ENCODE results near the gene EXOC6B.

EXOC6B gene

DNA sequence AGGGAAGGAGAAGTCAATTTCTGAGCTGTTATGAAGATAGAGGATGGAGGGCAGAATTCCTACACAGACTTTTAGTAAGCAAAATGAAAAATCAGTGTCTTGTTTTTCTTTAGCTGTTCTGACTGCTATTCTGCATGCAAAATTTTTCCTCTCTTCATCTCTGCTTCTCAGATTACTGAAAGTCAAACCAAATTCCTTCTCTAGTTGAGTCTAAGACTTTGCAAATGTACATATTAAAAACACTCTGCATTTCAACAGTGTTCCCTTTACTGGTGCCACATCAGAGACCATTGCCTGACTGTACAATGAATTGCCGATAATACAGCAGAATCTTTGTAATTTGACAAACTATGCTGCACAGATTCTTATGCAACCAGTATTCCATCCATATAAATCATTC is 198.8 kb downstream of the EXOC6B start:
- H3K23ac ChIP-seq (ENCODE audit: low read depth, low read length, poor library complexity), result no peak overlapping the region
- H3K4me1 ChIP-seq (ENCODE audit: control insufficient read depth in 2 of 2, insufficient read depth in 1 of 2, low read depth in 1 of 2, low read length in 2 of 2), result no peaks in the 10 kb centered on the region
- H2BK15ac ChIP-seq (ENCODE audit: low read length), result no peak overlapping the region
- H3K79me1 ChIP-seq (ENCODE audit: low read depth, low read length), result no peaks in the 10 kb centered on the region
- H3K27me3 ChIP-seq (ENCODE audit: control insufficient read depth in 3 of 3, insufficient read depth in 3 of 3, low read depth in 1 of 3, low read length in 3 of 3), result no peaks in the 10 kb centered on the region
- no peak overlapping the region for H3K14ac ChIP-seq (ENCODE audit: low read length)
- no peak overlapping the region for H3K4me2 ChIP-seq (ENCODE audit: insufficient read depth, low read length, poor library complexity, severe bottlenecking)
- WGBS, 2 donors (ENCODE audit: extremely low coverage in 2 of 2, insufficient read length in 2 of 2, insufficient replicate concordance in 1 of 2), result no CpG with 5 or more reads among the region's 1 CpG
- H3K36me3 ChIP-seq (replicated peaks in 1 of 2; ENCODE audit: control insufficient read depth in 2 of 2, insufficient read depth in 2 of 2, low read length in 2 of 2), result no peaks in the 10 kb centered on the region
- no peak overlapping the region for H2AFZ ChIP-seq (ENCODE audit: low read length)
- H2BK5ac ChIP-seq (ENCODE audit: low read length), result no peak overlapping the region
- no peak overlapping the region for H2BK120ac ChIP-seq (ENCODE audit: low read depth, low read length)
- H3K9ac ChIP-seq (ENCODE audit: low read depth, low read length, poor library complexity), result no peak overlapping the region
- no peak overlapping the region for H2AK5ac ChIP-seq (ENCODE audit: low read depth, low read length)
- H3K18ac ChIP-seq (ENCODE audit: low read length), result no peak overlapping the region
- no peak overlapping the region for H3K4ac ChIP-seq (ENCODE audit: low read length)
- no peak overlapping the region for H4K8ac ChIP-seq (ENCODE audit: low read depth, low read length)
- no peaks in the 10 kb centered on the region for H3K9me3 ChIP-seq (replicated peaks in 1 of 2; ENCODE audit: control insufficient read depth in 2 of 2, insufficient read depth in 1 of 2, low read depth in 1 of 2, low read length in 2 of 2)
- H4K91ac ChIP-seq (ENCODE audit: low read depth, low read length, poor library complexity), result no peak overlapping the region
- H2BK12ac ChIP-seq (ENCODE audit: low read length), result no peak overlapping the region
- DNase-seq (ENCODE audit: low spot score), result no peak
- H3K4me3 ChIP-seq (ENCODE audit: low read length in 2 of 2), result no peak overlapping the region
- no peak overlapping the region for H3K27ac ChIP-seq (replicated peaks; ENCODE audit: low read length)

DNA sequence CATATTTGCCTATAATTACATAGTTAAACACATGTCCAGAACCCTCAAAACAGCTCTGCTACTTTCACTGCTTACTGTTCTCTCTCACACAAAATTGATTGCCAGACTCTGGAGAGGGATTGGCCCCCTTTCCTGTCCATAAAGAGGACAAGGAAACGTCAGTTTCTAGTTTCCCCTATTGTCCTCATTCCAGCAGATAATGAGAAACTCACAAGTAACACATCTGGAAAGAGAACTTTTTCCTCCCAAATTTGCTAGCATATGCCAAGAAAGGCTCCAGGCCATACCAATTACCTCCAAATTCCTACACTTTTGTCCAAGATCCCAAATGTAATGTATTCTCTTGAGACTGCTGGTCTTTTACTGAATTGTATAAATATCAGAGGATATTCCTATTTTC is 200.5 kb downstream of the EXOC6B start:
- no peak overlapping the region for H2BK120ac ChIP-seq (ENCODE audit: low read depth, low read length)
- no peak overlapping the region for H2BK15ac ChIP-seq (ENCODE audit: low read length)
- H3K27me3 ChIP-seq (ENCODE audit: control insufficient read depth in 3 of 3, insufficient read depth in 3 of 3, low read depth in 1 of 3, low read length in 3 of 3), result no peaks in the 10 kb centered on the region
- H2AK5ac ChIP-seq (ENCODE audit: low read depth, low read length), result no peak overlapping the region
- H2AFZ ChIP-seq (ENCODE audit: low read length), result no peak overlapping the region
- no peak overlapping the region for H4K8ac ChIP-seq (ENCODE audit: low read depth, low read length)
- H3K14ac ChIP-seq (ENCODE audit: low read length), result no peak overlapping the region
- no peaks in the 10 kb centered on the region for H3K36me3 ChIP-seq (replicated peaks in 1 of 2; ENCODE audit: control insufficient read depth in 2 of 2, insufficient read depth in 2 of 2, low read length in 2 of 2)
- no peak for DNase-seq (ENCODE audit: low spot score)
- H3K4me1 ChIP-seq (ENCODE audit: control insufficient read depth in 2 of 2, insufficient read depth in 1 of 2, low read depth in 1 of 2, low read length in 2 of 2), result no peaks in the 10 kb centered on the region
- no CpG with 5 or more reads among the region's 1 CpG for WGBS, 2 donors (ENCODE audit: extremely low coverage in 2 of 2, insufficient read length in 2 of 2, insufficient replicate concordance in 1 of 2)
- no peak overlapping the region for H3K4ac ChIP-seq (ENCODE audit: low read length)
- no peak overlapping the region for H2BK5ac ChIP-seq (ENCODE audit: low read length)
- H2BK12ac ChIP-seq (ENCODE audit: low read length), result no peak overlapping the region
- H3K9me3 ChIP-seq (replicated peaks in 1 of 2; ENCODE audit: control insufficient read depth in 2 of 2, insufficient read depth in 1 of 2, low read depth in 1 of 2, low read length in 2 of 2), result peaks cover 0 to 7% of the 10 kb centered on the region in 2 donors
- no peak overlapping the region for H3K18ac ChIP-seq (ENCODE audit: low read length)
- H4K91ac ChIP-seq (ENCODE audit: low read depth, low read length, poor library complexity), result no peak overlapping the region
- no peak overlapping the region for H3K23ac ChIP-seq (ENCODE audit: low read depth, low read length, poor library complexity)
- no peaks in the 10 kb centered on the region for H3K79me1 ChIP-seq (ENCODE audit: low read depth, low read length)
- H3K4me2 ChIP-seq (ENCODE audit: insufficient read depth, low read length, poor library complexity, severe bottlenecking), result no peak overlapping the region
- no peak overlapping the region for H3K9ac ChIP-seq (ENCODE audit: low read depth, low read length, poor library complexity)
- no peak overlapping the region for H3K27ac ChIP-seq (replicated peaks; ENCODE audit: low read length)
- H3K4me3 ChIP-seq (ENCODE audit: low read length in 2 of 2), result no peak overlapping the region

DNA sequence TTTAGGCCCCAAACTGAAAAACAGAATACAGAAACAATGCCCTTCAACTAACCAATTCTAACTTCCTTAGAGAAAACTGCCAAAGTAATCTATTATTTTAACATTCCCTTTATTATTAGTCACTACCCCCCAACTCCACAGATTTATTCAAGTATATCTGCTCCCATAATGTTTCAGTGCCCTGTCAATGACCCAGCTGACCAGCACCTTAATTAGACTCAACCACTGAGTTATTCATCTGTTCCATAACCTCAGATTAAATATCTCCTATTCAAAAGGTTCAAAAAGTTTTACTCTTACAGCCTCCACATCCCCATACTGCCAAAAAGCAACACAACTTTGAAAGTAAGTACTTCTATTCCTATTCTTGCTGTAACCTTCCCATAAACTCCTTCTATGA is 202.4 kb downstream of the EXOC6B start:
- Histone ChIP-seq H3K27me3 (ENCODE audit: control insufficient read depth in 3 of 3, insufficient read depth in 3 of 3, low read depth in 1 of 3, low read length in 3 of 3) (no peaks in the 10 kb centered on the region), H2BK12ac (ENCODE audit: low read length) (no peak overlapping the region), H3K9ac (ENCODE audit: low read depth, low read length, poor library complexity) (no peak overlapping the region), H3K4me2 (ENCODE audit: insufficient read depth, low read length, poor library complexity, severe bottlenecking) (no peak overlapping the region), H2BK15ac (ENCODE audit: low read length) (no peak overlapping the region), H3K4ac (ENCODE audit: low read length) (no peak overlapping the region), H3K18ac (ENCODE audit: low read length) (no peak overlapping the region), H3K23ac (ENCODE audit: low read depth, low read length, poor library complexity) (no peak overlapping the region), H3K79me1 (ENCODE audit: low read depth, low read length) (no peaks in the 10 kb centered on the region), H3K4me3 (ENCODE audit: low read length in 2 of 2) (no peak overlapping the region), H3K36me3 (replicated peaks in 1 of 2; ENCODE audit: control insufficient read depth in 2 of 2, insufficient read depth in 2 of 2, low read length in 2 of 2) (no peaks in the 10 kb centered on the region), H2AK5ac (ENCODE audit: low read depth, low read length) (no peak overlapping the region), H2AFZ (ENCODE audit: low read length) (no peak overlapping the region), H3K27ac (replicated peaks; ENCODE audit: low read length) (no peak overlapping the region), H3K9me3 (replicated peaks in 1 of 2; ENCODE audit: control insufficient read depth in 2 of 2, insufficient read depth in 1 of 2, low read depth in 1 of 2, low read length in 2 of 2) (peaks cover 0 to 7% of the 10 kb centered on the region in 2 donors), H3K14ac (ENCODE audit: low read length) (no peak overlapping the region), H2BK5ac (ENCODE audit: low read length) (no peak overlapping the region), H4K8ac (ENCODE audit: low read depth, low read length) (no peak overlapping the region), H2BK120ac (ENCODE audit: low read depth, low read length) (no peak overlapping the region), H3K4me1 (ENCODE audit: control insufficient read depth in 2 of 2, insufficient read depth in 1 of 2, low read depth in 1 of 2, low read length in 2 of 2) (peaks cover 5 to 6% of the 10 kb centered on the region in 2 donors), H4K91ac (ENCODE audit: low read depth, low read length, poor library complexity) (no peak overlapping the region)
- DNase-seq (ENCODE audit: low spot score), result no peak

DNA sequence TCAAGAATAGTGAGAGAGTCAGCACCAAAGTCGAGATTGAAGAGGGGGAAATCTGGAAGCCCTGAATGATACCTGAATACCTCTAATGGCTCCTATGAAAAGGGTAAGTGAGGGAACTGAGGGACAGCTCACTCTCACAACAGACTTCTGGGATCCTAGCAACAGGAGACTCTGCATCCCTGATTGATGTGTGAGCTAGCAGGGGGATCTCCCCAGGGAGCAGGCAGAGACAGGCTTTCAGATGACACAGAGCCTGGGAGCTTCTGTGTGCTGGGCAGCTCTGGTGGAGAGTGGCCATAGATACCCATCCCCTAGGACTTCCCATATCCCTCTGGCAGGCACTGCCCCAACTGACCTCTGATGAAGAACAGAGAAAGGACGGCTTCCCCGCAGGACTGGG is 206.2 kb downstream of the EXOC6B start:
- DNase-seq (ENCODE audit: low spot score), result no peak
- H3K9me3 ChIP-seq (replicated peaks in 1 of 2; ENCODE audit: control insufficient read depth in 2 of 2, insufficient read depth in 1 of 2, low read depth in 1 of 2, low read length in 2 of 2), result peaks cover 0 to 7% of the 10 kb centered on the region in 2 donors
- H3K27me3 ChIP-seq (ENCODE audit: control insufficient read depth in 3 of 3, insufficient read depth in 3 of 3, low read depth in 1 of 3, low read length in 3 of 3), result no peaks in the 10 kb centered on the region
- no peak overlapping the region for H3K27ac ChIP-seq (replicated peaks; ENCODE audit: low read length)
- no peak overlapping the region for H3K4me3 ChIP-seq (ENCODE audit: low read length in 2 of 2)
- H2BK5ac ChIP-seq (ENCODE audit: low read length), result no peak overlapping the region
- H2BK120ac ChIP-seq (ENCODE audit: low read depth, low read length), result no peak overlapping the region
- H2BK12ac ChIP-seq (ENCODE audit: low read length), result no peak overlapping the region
- no CpG with 5 or more reads among the region's 3 CpGs for WGBS, 2 donors (ENCODE audit: extremely low coverage in 2 of 2, insufficient read length in 2 of 2, insufficient replicate concordance in 1 of 2)
- H3K79me1 ChIP-seq (ENCODE audit: low read depth, low read length), result no peaks in the 10 kb centered on the region
- no peak overlapping the region for H4K91ac ChIP-seq (ENCODE audit: low read depth, low read length, poor library complexity)
- no peak overlapping the region for H2AFZ ChIP-seq (ENCODE audit: low read length)
- H3K4me1 ChIP-seq (ENCODE audit: control insufficient read depth in 2 of 2, insufficient read depth in 1 of 2, low read depth in 1 of 2, low read length in 2 of 2), result peaks cover 5 to 6% of the 10 kb centered on the region in 2 donors
- H4K8ac ChIP-seq (ENCODE audit: low read depth, low read length), result peak overlapping the region; percentile 78
- no peak overlapping the region for H3K4ac ChIP-seq (ENCODE audit: low read length)
- no peaks in the 10 kb centered on the region for H3K36me3 ChIP-seq (replicated peaks in 1 of 2; ENCODE audit: control insufficient read depth in 2 of 2, insufficient read depth in 2 of 2, low read length in 2 of 2)
- no peak overlapping the region for H3K4me2 ChIP-seq (ENCODE audit: insufficient read depth, low read length, poor library complexity, severe bottlenecking)
- no peak overlapping the region for H3K9ac ChIP-seq (ENCODE audit: low read depth, low read length, poor library complexity)
- H2BK15ac ChIP-seq (ENCODE audit: low read length), result no peak overlapping the region
- H3K23ac ChIP-seq (ENCODE audit: low read depth, low read length, poor library complexity), result no peak overlapping the region
- no peak overlapping the region for H3K18ac ChIP-seq (ENCODE audit: low read length)
- H2AK5ac ChIP-seq (ENCODE audit: low read depth, low read length), result no peak overlapping the region
- H3K14ac ChIP-seq (ENCODE audit: low read length), result no peak overlapping the region

Measured in neuronal stem cell (in vitro differentiated cells).